ENCODE measurements around the gene CADM1.

CADM1 gene

DNA sequence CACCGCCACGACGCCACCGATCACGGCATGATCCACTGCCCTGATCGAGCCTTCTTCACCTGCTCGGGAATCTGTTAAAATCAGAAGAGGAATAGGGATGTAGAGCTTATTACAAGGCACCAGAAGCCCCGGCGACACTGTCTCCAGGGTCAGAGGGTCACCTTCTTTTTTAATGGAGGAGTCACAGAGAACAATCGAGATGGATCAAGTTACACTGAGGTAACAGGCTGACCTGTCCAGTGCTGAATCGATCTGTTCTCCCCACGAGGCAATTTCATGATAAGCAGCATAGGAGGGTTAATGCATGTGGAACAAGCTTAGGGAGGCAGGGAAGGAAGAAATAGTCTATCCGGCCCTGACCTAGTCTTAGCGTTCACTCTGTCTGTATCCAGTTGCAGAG lies 325.5 kb downstream of the CADM1 start:
- TF ChIP-seq JUND (IDR thresholded peaks at IDR 0.05; ENCODE audit: low read depth): no peak
- in situ Hi-C loops (cut with HindIII; ENCODE audit: low pct_unique_long_range_greater_than_20kb, low sequenced_read_pairs): no loop called here
- no peak for DNase-seq (ENCODE audit: low read depth in 1 of 2, low spot score in 1 of 2)

GRCh38 chr11:115173136-115173535 lies 331.1 kb downstream of the CADM1 start:
- DNase-seq (ENCODE audit: low read depth in 1 of 2, low spot score in 1 of 2): no peak
- TF ChIP-seq JUND (IDR thresholded peaks at IDR 0.05; ENCODE audit: low read depth): no peak
- in situ Hi-C loops (cut with HindIII; ENCODE audit: low pct_unique_long_range_greater_than_20kb, low sequenced_read_pairs): no loop called here

GRCh38 chr11:115170133-115170815 lies 333.9 kb downstream of the CADM1 start:
- TF ChIP-seq JUND (IDR thresholded peaks at IDR 0.05; ENCODE audit: low read depth): no peak
- in situ Hi-C loops (cut with HindIII; ENCODE audit: low pct_unique_long_range_greater_than_20kb, low sequenced_read_pairs): no loop called here

GRCh38 chr11:115169251-115169650 lies 335.0 kb downstream of the CADM1 start:
- DNase-seq (ENCODE audit: low read depth in 1 of 2, low spot score in 1 of 2): no peak
- TF ChIP-seq JUND (IDR thresholded peaks at IDR 0.05; ENCODE audit: low read depth): no peak
- in situ Hi-C loops (cut with HindIII; ENCODE audit: low pct_unique_long_range_greater_than_20kb, low sequenced_read_pairs): no loop called here

More at GRCh38 chr11:115170133-115170815, 333.9 kb downstream of the CADM1 start:
- DNase-seq (ENCODE audit: low read depth in 1 of 2, low spot score in 1 of 2): peak; percentile 40 to 54

- no peak for DNase-seq (ENCODE audit: low read depth in 1 of 2, low spot score in 1 of 2)
- no peak for TF ChIP-seq JUND (IDR thresholded peaks at IDR 0.05; ENCODE audit: low read depth)
- in situ Hi-C loops (cut with HindIII; ENCODE audit: low pct_unique_long_range_greater_than_20kb, low sequenced_read_pairs): no loop called here
Measured at GRCh38 chr11:115168686-115169085, 335.5 kb downstream of the CADM1 start.

- in situ Hi-C loops (cut with HindIII; ENCODE audit: low pct_unique_long_range_greater_than_20kb, low sequenced_read_pairs): no loop called here
- DNase-seq (ENCODE audit: low read depth in 1 of 2, low spot score in 1 of 2): peak; percentile 23 to 33
- TF ChIP-seq JUND (IDR thresholded peaks at IDR 0.05; ENCODE audit: low read depth): no peak
Measured at GRCh38 chr11:115168229-115168671, 336.0 kb downstream of the CADM1 start.

GRCh38 chr11:115167456-115167855 lies 336.8 kb downstream of the CADM1 start:
- in situ Hi-C loops (cut with HindIII; ENCODE audit: low pct_unique_long_range_greater_than_20kb, low sequenced_read_pairs): no loop called here
- no peak for DNase-seq (ENCODE audit: low read depth in 1 of 2, low spot score in 1 of 2)
- TF ChIP-seq JUND (IDR thresholded peaks at IDR 0.05; ENCODE audit: low read depth): no peak

- in situ Hi-C loops (cut with HindIII; ENCODE audit: low pct_unique_long_range_greater_than_20kb, low sequenced_read_pairs): no loop called here
- TF ChIP-seq JUND (IDR thresholded peaks at IDR 0.05; ENCODE audit: low read depth): no peak
- DNase-seq (ENCODE audit: low read depth in 1 of 2, low spot score in 1 of 2): no peak
Measured at GRCh38 chr11:115166820-115167219, 337.4 kb downstream of the CADM1 start.

DNA sequence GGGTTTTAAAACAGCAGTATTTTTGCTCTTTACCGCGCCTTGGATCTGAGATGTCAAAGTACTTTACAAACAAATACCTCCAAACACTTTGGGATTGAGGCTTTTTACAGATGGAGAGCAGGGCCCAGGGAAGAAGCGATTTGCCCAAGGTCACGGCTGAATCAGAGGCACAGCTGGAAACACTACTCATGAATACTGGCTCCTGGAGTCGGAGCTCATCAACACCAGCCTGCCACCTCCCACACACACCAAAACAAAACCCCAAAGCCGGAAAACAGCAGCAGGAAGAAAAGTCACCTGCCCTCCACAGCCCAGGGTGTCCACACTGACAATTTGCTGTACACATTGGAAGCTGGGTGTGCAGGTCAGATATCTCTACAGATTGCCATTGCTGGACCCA lies 339.4 kb downstream of the CADM1 start:
- no peak for DNase-seq (ENCODE audit: low read depth in 1 of 2, low spot score in 1 of 2)
- in situ Hi-C loops (cut with HindIII; ENCODE audit: low pct_unique_long_range_greater_than_20kb, low sequenced_read_pairs): no loop called here
- no peak for TF ChIP-seq JUND (IDR thresholded peaks at IDR 0.05; ENCODE audit: low read depth)

GRCh38 chr11:115162919-115163318 lies 341.3 kb downstream of the CADM1 start:
- no peak for DNase-seq (ENCODE audit: low read depth in 1 of 2, low spot score in 1 of 2)
- in situ Hi-C loops (cut with HindIII; ENCODE audit: low pct_unique_long_range_greater_than_20kb, low sequenced_read_pairs): no loop called here
- no peak for TF ChIP-seq JUND (IDR thresholded peaks at IDR 0.05; ENCODE audit: low read depth)

- no peak for DNase-seq (ENCODE audit: low read depth in 1 of 2, low spot score in 1 of 2)
- in situ Hi-C loops (cut with HindIII; ENCODE audit: low pct_unique_long_range_greater_than_20kb, low sequenced_read_pairs): no loop called here
- TF ChIP-seq JUND (IDR thresholded peaks at IDR 0.05; ENCODE audit: low read depth): no peak
Measured at GRCh38 chr11:115161876-115162275, 342.3 kb downstream of the CADM1 start.

DNA sequence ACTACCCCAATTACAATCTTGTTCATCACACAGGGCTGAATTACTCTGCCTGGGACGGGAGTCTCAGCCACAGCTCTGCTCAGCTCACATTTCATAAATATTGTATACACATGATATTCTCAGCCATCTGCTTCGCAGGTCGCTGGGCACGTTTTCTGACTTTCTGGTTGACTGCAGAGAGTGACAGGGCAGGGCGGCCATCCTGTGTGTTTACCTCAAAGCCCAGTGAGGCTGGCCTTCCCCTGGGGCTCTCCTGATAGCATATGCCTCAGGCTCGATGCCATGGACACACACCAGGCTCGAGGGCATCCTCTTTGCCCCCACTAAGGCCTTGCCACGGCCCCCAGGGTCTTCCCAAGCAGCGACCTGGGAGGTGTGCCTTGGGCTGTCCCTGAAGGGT lies 345.0 kb downstream of the CADM1 start:
- no peak for DNase-seq (ENCODE audit: low read depth in 1 of 2, low spot score in 1 of 2)
- in situ Hi-C loops (cut with HindIII; ENCODE audit: low pct_unique_long_range_greater_than_20kb, low sequenced_read_pairs): no loop called here
- TF ChIP-seq JUND (IDR thresholded peaks at IDR 0.05; ENCODE audit: low read depth): no peak

DNA sequence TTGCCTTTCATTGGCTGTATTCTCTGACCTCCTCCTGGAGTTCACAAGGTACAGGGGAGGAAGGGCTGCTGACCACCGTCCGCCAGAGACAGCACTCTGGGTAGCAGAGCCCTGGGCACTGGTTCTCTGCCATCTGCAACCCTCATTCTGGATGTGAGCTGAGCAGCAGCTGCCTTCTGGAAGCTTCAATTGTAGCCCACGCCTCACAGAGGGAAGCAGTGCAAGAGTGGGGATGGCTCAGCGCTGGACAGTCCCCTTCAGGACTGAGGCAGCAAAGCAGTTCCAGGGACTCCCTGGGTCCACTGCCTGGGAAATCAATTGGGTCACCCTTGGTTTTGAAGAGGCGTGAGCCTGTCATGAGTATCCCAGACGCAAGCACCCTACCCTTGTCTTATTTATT lies 346.2 kb downstream of the CADM1 start:
- in situ Hi-C loops (cut with HindIII; ENCODE audit: low pct_unique_long_range_greater_than_20kb, low sequenced_read_pairs): no loop called here
- TF ChIP-seq JUND (IDR thresholded peaks at IDR 0.05; ENCODE audit: low read depth): no peak
- DNase-seq (ENCODE audit: low read depth in 1 of 2, low spot score in 1 of 2): no peak

DNA sequence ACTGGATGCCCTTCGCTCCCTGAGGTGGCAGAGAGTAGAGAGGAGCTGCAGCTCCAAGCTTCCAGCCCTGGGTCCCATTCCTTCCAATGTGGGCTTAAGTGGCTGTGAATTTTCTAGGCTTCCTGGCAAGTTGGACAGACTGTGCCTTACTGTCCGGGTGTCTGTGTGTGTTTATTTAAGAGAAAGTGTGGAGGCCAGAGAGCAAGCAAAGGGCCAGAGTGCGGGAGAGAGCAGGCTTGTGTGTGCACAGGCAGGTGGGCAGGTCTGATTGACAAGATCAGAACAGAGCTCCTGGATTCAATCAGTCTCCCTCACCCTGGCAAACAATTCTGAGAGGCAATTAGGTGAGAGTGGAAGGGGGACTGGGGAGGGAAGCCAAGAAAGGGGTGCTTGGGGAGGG lies 347.0 kb downstream of the CADM1 start:
- in situ Hi-C loops (cut with HindIII; ENCODE audit: low pct_unique_long_range_greater_than_20kb, low sequenced_read_pairs): no loop called here
- DNase-seq (ENCODE audit: low read depth in 1 of 2, low spot score in 1 of 2): no peak

More for the DNA sequence above, 347.0 kb downstream of the CADM1 start:
- TF ChIP-seq JUND (IDR thresholded peaks at IDR 0.05; ENCODE audit: low read depth): no peak
